A673 (cell line): Measurements from ENCODE around the gene USP36. TPM values are rescaled to one million over a fixed set of nuclear protein-coding genes. Genes with fewer than 3 reads are reported as not detected.
A peak's percentile ranks its signal among the peaks of the same experiment; 100 is the strongest.
"Not testable (repeated sequence)": the region's sequence is repeated elsewhere in the genome, so short reads cannot be mapped to it uniquely, and the experiment has no call there.

ENCODE experiments used
- BruUV-seq: library from RNA; stranded (reverse); fragments of 400-500 nt; replicated peaks from 2 replicates; lab custom pipeline; 2021; lab: Mats Ljungman, UMichigan
- CTCF ChIA-PET: fragments of 300-600 bp; sonication (Branson Sonifier 250); formaldehyde crosslinking; loops from one replicate; lab custom pipeline; 2022; ENCODE audit warnings: antibody characterized with exemption; lab: Charles Lee
- POLR2A ChIA-PET: fragments of 300-600 bp; sonication (Branson Sonifier 250); formaldehyde crosslinking; loops from one replicate; lab custom pipeline; 2022; ENCODE audit warnings: antibody characterized with exemption; ENCODE audit not compliant: low non-redundant PET; lab: Charles Lee
- DNase-seq: peaks from one replicate; pipeline ENCODE4 v3.0.0-alpha.2; 2015; ENCODE audit warnings: low spot score
- H3K27ac ChIP-seq: fragments of 200-600 bp; sonication (generic); 2 replicates; pipeline ENCODE4 v1.5.1; 2016; ENCODE audit warnings: mixed run types, low read depth, mild to moderate bottlenecking, mixed read lengths, antibody characterized with exemption, low read length; ENCODE audit not compliant: poor library complexity, severe bottlenecking
- H3K27me3 ChIP-seq: fragments of 200-600 bp; sonication (generic); replicated peaks from 2 replicates; pipeline ENCODE4 v1.6.1; 2017; ENCODE audit warnings: mixed run types, low read depth, mild to moderate bottlenecking, mixed read lengths, antibody characterized with exemption, low read length; ENCODE audit not compliant: insufficient read depth, poor library complexity
- H3K36me3 ChIP-seq: fragments of 200-600 bp; sonication (generic); 2 replicates; pipeline ENCODE4 v1.6.1; 2016; ENCODE audit warnings: mixed run types, mild to moderate bottlenecking, mixed read lengths, antibody characterized with exemption, low read length; ENCODE audit not compliant: insufficient read depth, poor library complexity, severe bottlenecking
- H3K4me1 ChIP-seq: fragments of 200-600 bp; sonication (generic); 2 replicates; pipeline ENCODE4 v1.6.1; 2017; ENCODE audit warnings: mixed run types, mild to moderate bottlenecking, mixed read lengths, antibody characterized with exemption, low read length; ENCODE audit not compliant: insufficient read depth, poor library complexity, severe bottlenecking
- H3K4me3 ChIP-seq: fragments of 200-600 bp; sonication (generic); 2 replicates; pipeline ENCODE4 v1.5.1; 2016; ENCODE audit warnings: low read depth, mixed run types, mild to moderate bottlenecking, mixed read lengths, low read length; ENCODE audit not compliant: poor library complexity, severe bottlenecking
- H3K9me3 ChIP-seq: fragments of 200-600 bp; sonication (generic); 2 replicates; pipeline ENCODE4 v1.6.1; 2016; ENCODE audit warnings: mixed run types, low read depth, mild to moderate bottlenecking, mixed read lengths, antibody characterized with exemption, low read length; ENCODE audit not compliant: poor library complexity, severe bottlenecking
- CTCF ChIP-seq: fragments of 300-800, 200-600 bp; sonication (generic); conservative IDR thresholded peaks from 2 replicates; pipeline ENCODE4 v1.5.1; 2017; ENCODE audit warnings: low read depth, mild to moderate bottlenecking, antibody characterized with exemption, low read length, moderate library complexity, mixed read lengths
- EZH2 ChIP-seq: fragments of 200-600 bp; sonication (generic); IDR thresholded peaks from 2 replicates; pipeline ENCODE4 v1.6.1; 2017; ENCODE audit warnings: borderline replicate concordance, low read depth, mild to moderate bottlenecking, mixed read lengths, antibody characterized with exemption, low read length; ENCODE audit not compliant: poor library complexity, severe bottlenecking
- intact Hi-C: fragments of 100-400 bp; cut with micrococcal nuclease; formaldehyde crosslinking; loops from one replicate; pipeline ENCODE4 v1.10.0; 2022; ENCODE audit not compliant: unreplicated experiment
- total RNA-seq: library from RNA; stranded (reverse); gene quantifications from 2 replicates; pipeline ENCODE4 v1.2.3, GENCODE V29; 2021

Gene USP36
- total RNA-seq, 1 experiment from 2014 or later: 74.9 TPM

- H3K9me3 ChIP-seq: no peaks in the 10 kb centered on the region
- intact Hi-C loops: no loop called here
- ChIA-PET CTCF (no interaction called here), POLR2A (no interaction called here)
- no TSS peak for BruUV-seq
- TF ChIP-seq CTCF (no peak), EZH2 (no peak)
- H3K27me3 ChIP-seq: no peaks in the 10 kb centered on the region
- H3K27ac ChIP-seq: no peak overlapping the region
- no peak overlapping the region for H3K4me3 ChIP-seq
- H3K4me1 ChIP-seq: peaks cover 11% of the 10 kb centered on the region
- no peak for DNase-seq
- H3K36me3 ChIP-seq: no peaks in the 10 kb centered on the region
Observed at GRCh38 chr17:78870621-78871020, 30.0 kb upstream of the USP36 start.

- no TSS peak for BruUV-seq
- no peak for DNase-seq
- Histone ChIP-seq H3K36me3 (no peaks in the 10 kb centered on the region), H3K27me3 (no peaks in the 10 kb centered on the region), H3K27ac (no peak overlapping the region), H3K4me1 (peaks cover 1% of the 10 kb centered on the region), H3K9me3 (no peaks in the 10 kb centered on the region), H3K4me3 (no peak overlapping the region)
- TF ChIP-seq CTCF: no peak
- no peak for TF ChIP-seq EZH2
- intact Hi-C loops: no loop called here
- CTCF ChIA-PET: no interaction called here
- POLR2A ChIA-PET: no interaction called here
Observed at GRCh38 chr17:78868391-78868790, 27.8 kb upstream of the USP36 start.

- BruUV-seq, POLR2A ChIA-PET, DNase-seq, CTCF ChIA-PET, H3K36me3 ChIP-seq, H3K4me1 ChIP-seq, H3K4me3 ChIP-seq, H3K27ac ChIP-seq, intact Hi-C loops, H3K27me3 ChIP-seq, H3K9me3 ChIP-seq: not testable (repeated sequence)
Observed at GRCh38 chr17:78867046-78867445, 26.4 kb upstream of the USP36 start.

GRCh38 chr17:78865682-78866390 is 25.2 kb upstream of the USP36 start:
- ChIA-PET CTCF (interaction anchor here (0.6 to 1.3 kb wide), 10 partner anchors 8 to 160 kb away, joined by 3 to 16 read pairs (median 4); no protein-coding TSS in a partner anchor), POLR2A (no interaction called here)
- Histone ChIP-seq H3K36me3 (no peaks in the 10 kb centered on the region), H3K27ac (no peak overlapping the region), H3K9me3 (no peaks in the 10 kb centered on the region), H3K4me3 (peak overlapping the region; percentile 6), H3K27me3 (no peaks in the 10 kb centered on the region), H3K4me1 (no peaks in the 10 kb centered on the region)
- TF ChIP-seq CTCF (peak; percentile 90), EZH2 (no peak)
- BruUV-seq: no TSS peak
- peak; percentile 81 for DNase-seq
- intact Hi-C loops: loop anchor here (1.0 kb wide), 1 partner anchor 105 kb away; no protein-coding TSS in a partner anchor
